T-helper 22 cell (primary cell): ENCODE data around the gene DBH.

Source experiments
- DNase-seq: peaks from one replicate; pipeline ENCODE4 v3.0.0-alpha.2; 2020; ENCODE audit warnings: low read depth

The DBH gene

DNA sequence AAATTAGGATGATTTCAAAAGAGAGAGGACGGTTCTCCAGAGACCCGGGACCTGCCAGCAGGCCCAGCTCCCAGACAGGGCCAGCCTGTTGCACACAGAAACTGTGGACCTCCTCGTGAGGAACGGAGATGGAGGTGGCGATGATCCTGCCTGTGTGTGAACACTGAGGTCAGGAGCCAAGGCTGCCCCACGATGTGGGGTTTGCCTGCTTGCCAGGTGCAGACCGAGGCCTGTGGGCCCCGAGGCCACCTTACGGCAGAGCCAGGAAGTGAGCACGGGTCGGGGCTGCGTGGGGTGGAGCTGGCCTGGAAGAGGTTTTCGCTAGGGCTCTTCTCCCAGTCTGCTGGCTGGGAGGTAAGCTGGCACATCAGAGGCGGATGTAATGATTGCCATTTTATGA lies 31.3 kb upstream of the DBH start:
- DNase-seq, result no peak

- DNase-seq, result no peak
Observed at GRCh38 chr9:133605446-133605845, 30.7 kb upstream of the DBH start.

DNA sequence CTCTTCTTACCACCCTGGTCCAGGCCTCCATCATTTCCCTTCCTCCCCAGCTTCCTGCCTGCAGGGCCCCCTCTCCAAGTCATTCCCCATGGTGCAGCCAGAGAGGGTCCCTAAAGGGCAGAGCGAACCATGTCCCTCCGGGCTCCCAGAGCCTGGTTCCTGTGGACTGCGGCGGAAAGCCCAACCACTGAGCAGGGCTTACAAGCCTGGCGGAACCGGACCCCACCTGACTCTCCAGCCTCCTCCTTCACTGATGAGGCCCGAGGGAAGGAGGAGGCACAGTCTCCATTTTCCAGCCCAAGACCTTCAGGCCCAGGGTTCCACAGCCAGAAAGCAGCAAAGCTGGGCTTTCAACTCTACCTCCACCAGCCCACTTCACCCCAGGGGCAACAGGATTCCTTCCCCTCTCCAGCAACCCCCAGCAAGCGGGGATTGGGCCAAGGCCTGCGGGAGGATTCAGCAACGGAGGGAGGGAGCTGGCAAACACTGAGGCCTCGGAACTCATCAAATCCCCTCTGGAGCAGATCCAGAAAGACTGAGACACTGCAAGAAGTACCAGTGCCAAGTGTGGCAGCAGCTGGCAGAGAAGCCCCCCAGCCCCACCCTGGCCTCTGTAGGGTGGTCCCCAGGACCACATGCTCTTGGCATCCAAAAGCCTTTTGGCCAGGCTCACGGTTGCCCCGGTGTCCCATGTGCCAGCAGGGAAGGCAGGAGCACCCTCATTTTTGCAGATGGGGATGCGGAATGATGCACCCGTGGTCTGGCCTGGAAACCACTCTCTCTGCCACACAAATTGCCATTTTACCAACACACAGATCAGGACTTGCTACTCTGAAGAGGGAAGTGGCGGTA lies 30.1 kb upstream of the DBH start:
- no peak for DNase-seq

GRCh38 chr9:133606708-133607025 lies 29.5 kb upstream of the DBH start:
- DNase-seq, result no peak

GRCh38 chr9:133607381-133607780 lies 28.8 kb upstream of the DBH start:
- no peak for DNase-seq

- DNase-seq, result no peak
Observed at GRCh38 chr9:133607976-133608375, 28.2 kb upstream of the DBH start.

- DNase-seq, result no peak
Observed at GRCh38 chr9:133608382-133608781, 27.8 kb upstream of the DBH start.

DNA sequence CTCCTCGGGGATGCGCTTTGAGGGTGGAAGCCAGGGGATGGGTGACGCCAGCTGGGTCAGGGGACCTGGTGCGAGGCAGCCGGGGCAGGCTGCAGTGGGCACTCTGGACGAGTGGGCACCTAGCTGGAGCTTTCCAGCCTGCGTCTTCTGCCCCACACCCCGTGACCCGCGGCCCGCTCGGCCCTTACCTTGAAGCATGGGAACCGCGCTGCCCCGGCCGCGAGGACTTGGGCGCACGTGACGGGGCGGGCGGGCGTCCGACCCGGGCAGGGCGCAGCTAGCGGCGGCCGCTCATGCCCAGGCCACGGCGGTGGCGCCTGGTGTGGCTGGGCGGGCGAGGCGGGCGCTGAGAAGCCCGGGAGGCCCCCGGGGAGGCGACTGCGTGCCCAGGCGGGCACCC lies 27.3 kb upstream of the DBH start:
- DNase-seq, result no peak

- no peak for DNase-seq
Observed at GRCh38 chr9:133609311-133610098, 26.7 kb upstream of the DBH start, which contains the start of gene FAM163B. TSS of gene FAM163B (minus strand) at chr9:133609389. CDS start at chr9:133580223, 29,166 bp downstream.

DNA sequence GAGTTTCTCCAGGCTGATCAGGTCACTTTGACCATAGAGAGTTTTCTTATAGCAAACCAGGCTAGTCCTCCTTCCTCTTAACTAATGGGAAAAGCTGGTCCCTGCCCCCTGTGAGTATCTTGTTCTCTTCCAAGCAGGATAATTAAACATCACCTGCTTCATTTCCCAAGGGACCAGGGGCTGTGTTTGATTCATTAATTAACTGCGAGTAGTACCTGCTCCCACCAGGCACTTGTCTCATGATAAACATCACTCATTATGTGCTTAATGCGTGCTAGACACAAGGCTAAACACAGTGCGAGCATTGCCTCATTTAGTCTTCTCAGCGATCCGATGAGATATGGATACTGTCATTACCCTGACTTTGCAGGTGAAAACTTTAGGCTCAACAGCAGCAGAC lies 25.3 kb upstream of the DBH start:
- DNase-seq, result no peak

GRCh38 chr9:133612051-133612450 lies 24.1 kb upstream of the DBH start:
- DNase-seq, result no peak

DNA sequence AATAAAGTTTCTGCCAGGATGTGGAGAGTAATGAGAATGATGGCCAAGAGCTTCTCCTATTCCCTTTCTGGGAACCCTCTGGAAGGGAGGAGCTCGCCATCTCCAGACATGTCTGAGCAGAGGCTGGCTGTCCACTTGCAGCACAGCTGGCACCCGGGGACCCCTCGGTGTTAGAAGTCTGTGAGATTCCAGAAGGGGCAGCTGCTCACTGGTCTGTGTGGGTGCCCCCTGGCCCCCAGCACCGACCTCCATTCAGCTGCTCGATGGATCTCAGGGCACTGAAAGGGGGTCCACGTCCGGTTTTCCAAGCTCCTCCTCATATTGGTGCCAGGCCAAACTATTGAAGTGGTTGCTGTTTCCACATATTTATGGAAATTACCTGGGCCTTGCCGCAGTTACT lies 23.3 kb upstream of the DBH start:
- DNase-seq, result no peak

DNA sequence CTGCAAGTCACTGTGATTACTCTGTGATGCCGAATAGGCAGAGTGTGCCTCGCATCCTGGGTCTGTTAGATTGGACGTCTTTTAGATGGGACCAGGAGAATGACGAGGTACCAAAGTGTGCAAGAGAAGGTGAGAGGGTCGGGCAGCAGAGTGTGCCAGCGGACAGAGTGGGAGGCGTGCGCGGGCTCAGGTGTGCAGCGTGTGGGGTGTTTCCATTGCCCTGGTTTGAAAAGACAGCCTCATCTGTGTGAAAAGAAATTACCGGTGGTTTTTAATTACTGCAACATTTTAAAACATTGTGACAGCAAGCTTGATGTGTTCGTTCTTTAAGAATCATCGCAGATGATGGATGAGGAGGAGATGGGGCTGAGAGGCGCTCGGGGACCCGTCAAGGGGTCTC lies 22.7 kb upstream of the DBH start:
- DNase-seq, result no peak

DNA sequence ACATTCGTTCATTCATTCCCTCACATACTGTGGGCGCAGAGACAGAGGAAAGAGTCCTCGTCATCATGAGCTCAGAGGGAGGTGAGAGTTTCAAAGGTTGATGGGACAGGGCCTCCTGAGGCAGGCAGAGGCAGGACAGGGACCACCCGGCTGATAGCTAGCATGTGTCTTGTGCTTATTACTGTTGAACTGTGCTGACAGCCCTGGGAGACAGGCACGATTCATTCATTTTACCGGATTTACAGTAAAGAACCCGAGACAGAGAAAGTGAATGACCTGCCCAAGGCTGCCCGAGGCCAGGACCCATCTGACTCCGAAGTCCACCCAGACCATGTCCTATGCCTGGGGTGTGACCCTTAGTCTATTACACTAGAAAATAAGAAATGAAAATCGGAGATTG lies 22.1 kb upstream of the DBH start:
- DNase-seq, result no peak

DNA sequence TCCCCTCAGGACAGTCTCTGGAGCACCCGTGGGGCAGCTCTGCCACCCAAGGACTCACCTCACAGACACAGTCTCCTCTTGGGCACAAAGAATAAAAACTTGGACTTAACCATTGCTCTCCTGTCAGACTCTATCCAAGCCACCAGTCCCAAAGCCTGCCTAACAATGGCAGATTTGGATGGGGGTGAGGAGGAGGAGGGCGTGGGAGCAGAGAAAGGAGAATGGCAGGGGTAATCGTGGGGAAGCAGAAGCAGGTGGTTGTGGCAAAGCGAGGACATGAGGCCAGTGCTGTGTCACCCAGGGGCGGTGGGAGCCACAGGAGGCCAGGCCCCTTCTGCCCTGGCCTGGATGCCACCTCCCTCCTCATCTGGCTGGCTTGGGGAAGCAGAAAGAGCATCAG lies 21.5 kb upstream of the DBH start:
- DNase-seq, result no peak

DNA sequence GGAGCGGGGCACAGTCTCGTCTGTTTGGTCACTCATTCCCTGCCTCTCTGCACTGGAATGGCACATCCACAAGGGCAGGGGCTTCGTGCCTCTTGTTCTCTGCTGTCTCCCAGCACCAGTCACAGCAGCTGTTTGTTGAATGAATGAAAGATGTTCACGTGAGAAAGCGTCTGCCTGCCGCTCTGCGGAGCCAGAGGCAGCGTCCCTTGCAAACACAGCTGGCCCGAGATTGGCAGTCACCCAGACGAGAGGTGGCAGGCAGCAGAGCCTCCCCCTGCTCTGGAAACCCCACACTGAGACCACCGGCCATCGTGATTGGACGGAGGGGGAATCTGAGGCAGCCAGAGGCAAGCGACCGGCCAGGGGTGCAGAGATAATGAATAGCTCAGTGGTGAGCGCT lies 21.0 kb upstream of the DBH start:
- DNase-seq, result no peak

DNA sequence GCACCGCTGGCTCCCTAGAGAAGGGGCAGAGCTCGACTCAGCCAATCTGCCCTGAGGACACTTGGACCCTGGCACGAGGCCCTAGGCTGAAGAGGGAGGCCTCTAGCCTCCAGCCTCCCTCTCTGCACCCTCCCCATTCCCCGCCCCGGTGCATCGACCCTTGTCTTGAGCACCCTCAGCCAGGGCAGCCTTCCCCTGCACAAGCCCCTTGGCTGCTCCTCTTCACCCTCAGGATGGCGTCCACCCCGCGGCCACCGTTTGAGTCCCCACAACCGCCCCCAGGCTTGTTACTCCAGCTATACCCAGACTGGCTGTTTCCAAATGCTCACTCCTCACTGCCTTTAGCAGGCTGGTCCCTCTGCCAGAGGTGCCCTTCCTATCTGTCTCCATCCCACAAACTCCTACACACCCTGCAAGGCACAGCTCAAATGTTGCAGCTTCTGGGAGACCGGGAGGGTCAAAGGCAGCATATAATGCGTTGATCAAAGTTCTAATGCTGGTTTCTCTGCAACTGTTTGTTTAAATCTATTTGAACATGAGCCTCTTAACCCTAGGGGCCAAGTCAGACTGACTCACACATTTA lies 20.5 kb upstream of the DBH start:
- no peak for DNase-seq

DNA sequence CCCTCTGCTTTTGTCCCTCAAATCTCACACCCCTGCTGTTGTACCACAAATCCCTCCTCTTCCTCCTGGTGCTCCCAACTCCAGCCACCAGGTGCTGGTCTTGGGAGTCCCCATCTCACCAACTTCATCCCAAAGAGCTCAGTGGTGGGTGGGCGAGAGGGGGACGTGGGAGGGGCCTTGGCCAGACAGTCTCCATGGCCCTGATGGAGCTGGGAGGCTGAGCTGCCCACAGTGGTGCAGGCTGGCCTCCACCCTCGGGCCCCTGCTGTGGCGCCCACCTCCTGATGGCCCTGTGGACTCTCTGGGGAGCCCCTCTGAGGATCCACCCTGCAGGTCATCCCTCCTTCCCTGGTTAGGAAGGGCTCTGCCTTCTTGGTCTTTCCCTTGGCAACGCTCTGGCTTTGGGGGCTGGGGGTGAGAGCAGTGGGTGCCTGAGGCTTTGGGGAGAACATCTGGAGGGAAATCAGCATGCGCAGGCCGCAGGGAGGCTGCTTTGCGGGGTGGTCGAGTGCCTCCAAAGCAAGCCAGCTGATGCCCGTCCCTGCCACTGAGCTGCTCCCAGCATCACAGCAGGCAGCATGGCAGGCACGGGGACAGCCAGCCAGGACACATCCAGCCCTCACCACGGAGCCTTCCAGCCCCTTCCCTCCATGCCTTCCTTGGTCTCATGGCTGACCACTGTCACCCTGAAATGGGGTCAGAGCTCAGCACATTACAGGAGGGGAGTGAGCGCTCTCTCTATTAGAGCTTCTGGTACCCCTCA lies 19.3 kb upstream of the DBH start:
- no peak for DNase-seq

DNA sequence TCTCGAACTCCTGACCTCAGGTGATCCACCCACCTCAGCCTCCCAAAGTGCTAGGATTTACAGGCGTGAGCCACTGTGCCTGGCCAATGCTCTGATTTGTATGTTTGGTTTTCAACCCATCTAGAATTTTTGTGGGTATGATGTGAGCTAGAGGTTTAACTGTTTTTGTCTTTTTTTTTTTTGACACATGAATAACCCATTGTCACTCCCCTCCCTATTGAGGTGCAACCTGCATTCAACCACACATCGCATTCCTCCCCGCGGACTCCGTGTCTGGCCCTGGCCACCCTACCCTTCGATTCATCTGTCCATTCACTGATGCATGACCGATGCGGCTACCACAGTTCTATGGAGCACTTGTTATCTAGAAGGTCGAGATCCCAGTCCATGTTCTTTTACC lies 17.4 kb upstream of the DBH start:
- DNase-seq, result no peak

DNA sequence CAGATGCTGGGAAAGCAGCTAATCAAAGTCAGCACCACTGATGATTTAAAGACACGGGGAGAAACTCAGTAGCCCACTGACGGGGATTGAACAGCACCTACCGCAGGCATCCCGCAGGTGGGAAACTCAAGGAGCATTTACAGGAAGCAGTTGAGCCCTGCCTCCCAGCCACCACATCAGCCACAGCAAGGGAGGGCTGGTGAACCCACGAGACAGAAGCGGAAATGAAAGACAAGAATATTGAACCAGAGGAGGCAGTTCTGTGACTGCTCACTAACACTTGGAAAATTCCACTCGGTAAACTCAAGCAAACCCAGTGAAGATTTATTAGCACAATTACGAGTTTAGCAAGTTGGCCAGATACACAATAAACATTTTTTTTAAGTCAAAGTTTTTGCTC lies 16.4 kb upstream of the DBH start:
- DNase-seq, result peak; percentile 34

DNA sequence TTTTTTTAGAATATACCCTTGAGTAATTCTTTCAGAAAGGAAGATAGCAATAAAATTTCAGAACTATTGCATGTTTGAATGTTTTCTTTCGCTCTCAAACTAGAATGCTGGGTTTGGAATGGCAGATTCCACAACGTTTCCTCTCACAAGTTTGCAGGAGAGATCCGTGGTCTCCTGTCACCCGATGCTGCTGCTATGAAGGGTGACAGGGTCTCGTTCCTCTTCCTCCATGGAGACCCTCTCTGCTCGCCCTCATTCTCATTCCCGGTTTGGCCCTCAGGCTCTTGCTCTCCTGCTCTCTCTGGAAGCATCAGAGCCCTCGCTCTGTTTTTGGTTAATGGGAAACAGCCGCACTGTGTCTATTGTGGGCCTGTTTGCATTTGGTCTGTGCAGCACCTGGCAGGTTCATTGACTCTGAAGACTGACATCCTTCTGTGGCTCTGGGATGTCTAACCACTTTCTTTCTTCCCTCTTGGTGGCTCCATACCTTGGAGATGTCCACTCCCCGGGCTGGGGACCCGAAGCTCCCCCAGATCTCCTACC lies 14.4 kb upstream of the DBH start:
- no peak for DNase-seq

DNA sequence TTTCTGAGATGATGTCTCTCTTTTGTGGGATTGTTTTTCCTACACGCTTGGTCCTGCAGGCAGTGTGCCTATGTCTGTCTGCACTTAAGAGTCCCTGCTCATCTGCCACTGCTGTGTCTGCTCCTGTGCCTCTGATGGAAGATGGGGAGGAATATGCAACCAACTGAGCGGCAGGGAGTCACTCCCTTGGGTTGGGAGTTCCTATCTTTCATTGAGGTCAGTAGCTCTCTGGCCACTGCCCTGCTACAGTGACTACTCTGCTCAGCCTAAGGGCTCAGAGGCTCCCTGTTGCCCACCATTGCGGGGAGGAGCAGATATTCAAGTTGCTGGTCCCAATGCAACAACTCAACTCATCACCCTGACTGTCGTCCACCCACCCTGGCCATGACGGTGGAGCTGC lies 13.6 kb upstream of the DBH start:
- DNase-seq, result no peak
